Measurements from ENCODE around the gene NCK1.

Gene NCK1

DNA sequence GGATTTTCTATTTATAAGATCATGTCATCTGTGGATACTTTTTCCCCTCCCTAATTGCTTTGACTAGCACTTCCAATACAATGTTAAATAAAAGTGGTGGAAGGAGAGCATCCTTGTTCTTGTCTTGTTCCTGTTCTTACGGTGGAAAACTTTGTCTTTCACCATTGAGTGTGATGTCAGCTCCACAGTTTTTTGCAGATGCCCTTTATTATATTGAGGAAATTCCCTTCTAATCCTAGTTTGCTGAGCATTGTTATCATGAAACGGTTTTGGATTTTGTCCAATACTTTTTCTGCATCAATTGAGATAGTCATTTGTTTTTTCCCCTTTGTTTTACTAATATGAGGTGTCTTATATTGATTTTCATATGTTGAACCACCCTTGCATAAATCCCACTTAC, 75.8 kb downstream of the NCK1 start:
- Mint-ChIP-seq H3K36me3 (ENCODE audit: low read depth) (peaks cover 54% of the 10 kb centered on the region), H3K4me3 (no peak overlapping the region), H3K27ac (no peak overlapping the region), H3K9me3 (peaks cover 27% of the 10 kb centered on the region), H3K4me1 (no peaks in the 10 kb centered on the region), H3K27me3 (ENCODE audit: low read depth) (no peaks in the 10 kb centered on the region)
- TF ChIP-seq, protein P1, sequence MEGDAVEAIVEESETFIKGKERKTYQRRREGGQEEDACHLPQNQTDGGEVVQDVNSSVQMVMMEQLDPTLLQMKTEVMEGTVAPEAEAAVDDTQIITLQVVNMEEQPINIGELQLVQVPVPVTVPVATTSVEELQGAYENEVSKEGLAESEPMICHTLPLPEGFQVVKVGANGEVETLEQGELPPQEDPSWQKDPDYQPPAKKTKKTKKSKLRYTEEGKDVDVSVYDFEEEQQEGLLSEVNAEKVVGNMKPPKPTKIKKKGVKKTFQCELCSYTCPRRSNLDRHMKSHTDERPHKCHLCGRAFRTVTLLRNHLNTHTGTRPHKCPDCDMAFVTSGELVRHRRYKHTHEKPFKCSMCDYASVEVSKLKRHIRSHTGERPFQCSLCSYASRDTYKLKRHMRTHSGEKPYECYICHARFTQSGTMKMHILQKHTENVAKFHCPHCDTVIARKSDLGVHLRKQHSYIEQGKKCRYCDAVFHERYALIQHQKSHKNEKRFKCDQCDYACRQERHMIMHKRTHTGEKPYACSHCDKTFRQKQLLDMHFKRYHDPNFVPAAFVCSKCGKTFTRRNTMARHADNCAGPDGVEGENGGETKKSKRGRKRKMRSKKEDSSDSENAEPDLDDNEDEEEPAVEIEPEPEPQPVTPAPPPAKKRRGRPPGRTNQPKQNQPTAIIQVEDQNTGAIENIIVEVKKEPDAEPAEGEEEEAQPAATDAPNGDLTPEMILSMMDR (IDR thresholded peaks at IDR 0.05; ENCODE audit: unreplicated experiment in 3 of 3), result no peak

- Mint-ChIP-seq H3K27me3 (ENCODE audit: low read depth) (no peaks in the 10 kb centered on the region), H3K36me3 (ENCODE audit: low read depth) (peaks cover 51% of the 10 kb centered on the region), H3K9me3 (peaks cover 27% of the 10 kb centered on the region), H3K27ac (no peak overlapping the region), H3K4me1 (no peaks in the 10 kb centered on the region), H3K4me3 (no peak overlapping the region)
- TF ChIP-seq, protein P1 (IDR thresholded peaks at IDR 0.05; ENCODE audit: unreplicated experiment in 3 of 3), result no peak
Observed at GRCh38 chr3:136938334-136938733, 76.3 kb downstream of the NCK1 start.

DNA sequence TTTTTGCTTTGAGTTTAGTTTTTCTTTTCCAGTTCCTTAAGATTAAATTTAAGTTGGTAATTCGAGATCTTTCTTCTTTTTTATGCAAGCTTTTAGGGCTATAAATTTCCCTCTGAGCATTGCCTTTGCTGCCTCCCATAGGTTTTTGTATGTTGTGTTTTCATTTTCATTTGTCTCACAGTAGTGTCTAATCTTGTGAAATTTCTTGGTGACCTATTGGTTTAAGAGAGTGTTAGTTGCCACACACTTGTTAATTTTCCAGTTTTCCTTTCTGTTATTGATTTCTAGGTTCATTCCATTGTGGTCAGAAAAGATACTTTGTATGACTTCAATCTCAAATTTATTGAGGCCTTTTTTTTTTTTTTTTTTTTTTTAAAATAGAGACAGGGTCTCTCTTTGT, 77.5 kb downstream of the NCK1 start:
- peaks cover 27% of the 10 kb centered on the region for H3K9me3 Mint-ChIP-seq
- no peak overlapping the region for H3K4me3 Mint-ChIP-seq
- no peaks in the 10 kb centered on the region for H3K27me3 Mint-ChIP-seq (ENCODE audit: low read depth)
- peaks cover 51% of the 10 kb centered on the region for H3K36me3 Mint-ChIP-seq (ENCODE audit: low read depth)
- no peak overlapping the region for H3K27ac Mint-ChIP-seq
- TF ChIP-seq, protein P1 (IDR thresholded peaks at IDR 0.05; ENCODE audit: unreplicated experiment in 3 of 3), result no peak
- no peaks in the 10 kb centered on the region for H3K4me1 Mint-ChIP-seq

DNA sequence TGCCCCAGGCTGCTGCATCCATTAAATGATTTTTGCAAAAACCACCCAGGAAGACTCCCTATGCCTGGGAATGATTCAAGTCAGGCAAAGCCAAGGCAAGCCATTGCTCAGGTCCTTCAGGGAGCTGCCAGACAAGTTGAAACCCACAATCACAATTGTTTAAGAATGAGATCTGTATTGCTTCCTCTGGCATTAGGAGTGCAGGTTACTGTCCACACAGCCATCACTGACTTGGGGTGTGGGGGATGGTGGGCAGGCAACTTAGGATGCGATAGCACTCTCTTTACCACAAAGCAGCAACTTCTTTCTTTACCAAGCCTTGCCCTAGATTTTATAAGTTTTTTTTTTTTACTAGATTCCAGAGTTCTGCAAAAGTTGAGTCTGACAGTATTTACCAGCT, 80.8 kb downstream of the NCK1 start:
- H3K36me3 Mint-ChIP-seq (ENCODE audit: low read depth), result peaks cover 40% of the 10 kb centered on the region
- H3K27ac Mint-ChIP-seq, result no peak overlapping the region
- no peaks in the 10 kb centered on the region for H3K27me3 Mint-ChIP-seq (ENCODE audit: low read depth)
- peaks cover 8% of the 10 kb centered on the region for H3K9me3 Mint-ChIP-seq
- no peak overlapping the region for H3K4me3 Mint-ChIP-seq
- H3K4me1 Mint-ChIP-seq, result no peaks in the 10 kb centered on the region
- TF ChIP-seq, protein P1 (IDR thresholded peaks at IDR 0.05; ENCODE audit: unreplicated experiment in 3 of 3), result no peak

DNA sequence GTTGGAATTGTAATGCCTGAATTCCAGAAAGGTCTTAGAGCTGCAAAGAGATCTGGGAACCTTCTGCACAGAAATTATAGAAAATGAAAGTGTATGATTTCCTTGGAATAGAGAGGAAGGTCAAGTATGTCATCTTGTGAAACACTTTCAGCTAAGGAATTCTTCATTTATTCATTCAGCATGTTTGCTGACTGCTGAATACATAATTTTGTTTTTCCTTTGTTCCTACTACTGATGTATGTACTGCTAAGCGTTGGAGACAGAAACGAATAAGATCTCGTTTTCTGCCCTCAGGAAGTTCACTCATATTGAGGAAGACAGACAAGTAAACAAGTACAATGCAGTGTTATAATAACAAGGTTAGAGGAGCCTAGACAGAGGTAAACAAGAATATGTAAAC, 81.4 kb downstream of the NCK1 start:
- peaks cover 36% of the 10 kb centered on the region for H3K36me3 Mint-ChIP-seq (ENCODE audit: low read depth)
- H3K9me3 Mint-ChIP-seq, result peaks cover 4% of the 10 kb centered on the region
- no peaks in the 10 kb centered on the region for H3K27me3 Mint-ChIP-seq (ENCODE audit: low read depth)
- H3K4me3 Mint-ChIP-seq, result no peak overlapping the region
- TF ChIP-seq, protein P1 (IDR thresholded peaks at IDR 0.05; ENCODE audit: unreplicated experiment in 3 of 3), result no peak
- no peaks in the 10 kb centered on the region for H3K4me1 Mint-ChIP-seq
- H3K27ac Mint-ChIP-seq, result no peak overlapping the region

DNA sequence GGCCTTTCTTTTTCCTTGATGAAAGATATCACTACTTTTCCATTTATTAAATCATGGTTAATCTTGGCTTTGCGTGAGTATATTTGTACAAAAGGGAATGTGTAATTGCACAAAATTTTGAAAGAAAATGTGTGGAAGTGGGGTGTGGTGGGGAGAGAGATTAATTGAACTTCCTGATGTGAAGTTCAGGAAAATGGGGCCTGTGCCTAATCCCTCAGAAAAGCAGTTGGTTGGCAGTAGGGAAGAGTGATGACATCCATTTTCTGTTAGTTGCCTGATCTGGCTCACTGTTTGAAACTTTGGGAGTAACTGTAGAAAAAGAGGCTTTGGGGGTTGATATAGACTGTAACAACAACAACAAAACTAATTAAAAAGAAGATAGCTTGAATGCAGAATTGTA, 85.0 kb downstream of the NCK1 start:
- Mint-ChIP-seq H3K27ac (no peak overlapping the region), H3K27me3 (ENCODE audit: low read depth) (no peaks in the 10 kb centered on the region), H3K36me3 (ENCODE audit: low read depth) (peaks cover 28% of the 10 kb centered on the region), H3K9me3 (no peaks in the 10 kb centered on the region), H3K4me1 (no peaks in the 10 kb centered on the region), H3K4me3 (no peak overlapping the region)
- TF ChIP-seq, protein P1 (IDR thresholded peaks at IDR 0.05; ENCODE audit: unreplicated experiment in 3 of 3), result no peak

Data from nephron (organoid).